Naive thymus-derived CD4-positive, alpha-beta T cell (primary cell): ENCODE data around the gene MTHFD2. TPM values are rescaled to one million over a fixed set of nuclear protein-coding genes. Genes with fewer than 3 reads are reported as not detected.

Experiments
- polyA plus RNA-seq, 2 donors: library from polyadenylated mRNA; unstranded; fragments of 300-500 nt; fragmentation: Illumina TruSeq; gene quantifications; one replicate each; pipeline ENCODE4 v1.2.3, GENCODE V29; 2021
- total RNA-seq, 6 experiments: library from RNA in 5 of 6; stranded (reverse) in 5 of 6; gene quantifications; 1 replicate in 5 of 6; 2 replicates in 1 of 6; pipeline ENCODE4 v1.2.3 and lab custom pipeline; 2021 to 2026

MTHFD2 gene
- total and polyA plus RNA-seq, 7 experiments from 2014 or later = 6.8 to 186 (median 17.1) TPM

Other genes starting within 250 kb of the MTHFD2 start
- gene TET3, start 213.7 kb upstream of the MTHFD2 start, total RNA-seq = 10 to 100 TPM; 19.1 to 38.6 (median 28.6) TPM
- gene TET3, start 213.7 kb upstream of the MTHFD2 start, polyA plus RNA-seq = 1 to 10 TPM in 1 of 2 donors, under 1 TPM in 1; 0.77 to 1.1 TPM
- gene BOLA3, start 50.7 kb upstream of the MTHFD2 start, total RNA-seq = 10 to 100 TPM in 4 of 5 experiments, 1 to 10 TPM in 1; 6.9 to 54.8 (median 13.7) TPM
- 10 to 100 TPM; 70.0 to 87.3 TPM for gene BOLA3, start 50.7 kb upstream of the MTHFD2 start, polyA plus RNA-seq
- 100 to 1,000 TPM; 113 to 185 (median 140) TPM for gene MOB1A, start 19.7 kb upstream of the MTHFD2 start, total RNA-seq
- 100 to 1,000 TPM; 106 to 120 TPM for gene MOB1A, start 19.7 kb upstream of the MTHFD2 start, polyA plus RNA-seq
- 10 to 100 TPM in 4 of 5 experiments, 1 to 10 TPM in 1; 2.0 to 20.8 (median 18.5) TPM for gene SLC4A5, start 144.8 kb downstream of the MTHFD2 start, total RNA-seq
- gene SLC4A5, start 144.8 kb downstream of the MTHFD2 start, polyA plus RNA-seq = 1 to 10 TPM in 1 of 2 donors, under 1 TPM in 1; 0.59 to 3.3 TPM
- 100 to 1,000 TPM in 2 of 5 experiments, 10 to 100 TPM in 3; 73.6 to 113 (median 98.5) TPM for gene DCTN1, start 181.7 kb downstream of the MTHFD2 start, total RNA-seq
- gene DCTN1, start 181.7 kb downstream of the MTHFD2 start, polyA plus RNA-seq = 10 to 100 TPM; 52.1 to 77.2 TPM
- gene C2orf81, start 223.0 kb downstream of the MTHFD2 start, total RNA-seq = 10 to 100 TPM in 1 of 5 experiments, 1 to 10 TPM in 4; 4.3 to 10.5 (median 6.8) TPM
- 1 to 10 TPM; 7.9 to 8.6 TPM for gene C2orf81, start 223.0 kb downstream of the MTHFD2 start, polyA plus RNA-seq
- gene WDR54, start 223.1 kb downstream of the MTHFD2 start, total RNA-seq = 10 to 100 TPM; 26.5 to 78.5 (median 30.8) TPM
- 10 to 100 TPM; 38.8 to 68.2 TPM for gene WDR54, start 223.1 kb downstream of the MTHFD2 start, polyA plus RNA-seq
- gene RTKN, start 243.3 kb downstream of the MTHFD2 start, total RNA-seq = 1 to 10 TPM in 2 of 5 experiments, under 1 TPM in 1, not detected in 2; 0.97 to 1.5 (median 1.3) TPM
- under 1 TPM; 0.26 to 0.28 TPM for gene RTKN, start 243.3 kb downstream of the MTHFD2 start, polyA plus RNA-seq